Measurements from ENCODE around the gene USP3. TPM values are rescaled to one million over a fixed set of nuclear protein-coding genes. Genes with fewer than 3 reads are reported as not detected.

The USP3 gene
- total and polyA plus RNA-seq, 9 of the 15 experiments (the other 6 are each of a cell fraction or from before 2014, with no cell fraction given), result 17.3 to 54.3 (median 34.8) TPM

DNA sequence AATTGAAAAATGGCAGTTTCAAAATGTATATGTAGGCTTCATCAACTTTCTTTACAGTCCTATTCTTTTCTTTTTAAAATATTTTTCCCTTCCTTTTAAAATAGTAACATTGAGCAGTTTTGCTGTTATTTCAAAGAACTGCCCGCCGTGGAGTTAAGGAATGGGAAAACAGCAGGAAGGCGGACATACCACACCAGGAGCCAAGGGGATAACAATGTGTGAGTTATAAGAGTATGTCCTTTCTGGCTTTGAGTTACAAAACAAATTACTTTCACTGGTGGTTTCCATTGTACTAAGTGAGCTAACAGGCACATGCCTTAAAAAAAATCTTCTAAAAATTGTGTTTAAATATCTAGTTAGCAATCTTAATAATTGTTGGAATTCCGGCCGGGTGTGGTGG lies 55.4 kb downstream of the USP3 start (continued):
- TF ChIP-seq JUND (IDR thresholded peaks at IDR 0.05; ENCODE audit: borderline replicate concordance, low read depth, low read length) (no peak), JUND (tag; IDR thresholded peaks at IDR 0.05; ENCODE audit: borderline replicate concordance, low read depth, low read length) (no peak), EP400 (IDR thresholded peaks at IDR 0.05) (no peak), SRSF1 (IDR thresholded peaks at IDR 0.05; ENCODE audit: low read depth, low read length) (no peak), CCAR2 (IDR thresholded peaks at IDR 0.05; ENCODE audit: low read depth, low read length) (no peak), ZZZ3 (IDR thresholded peaks at IDR 0.05) (no peak), RFX5 (IDR thresholded peaks at IDR 0.05; ENCODE audit: low read depth, low read length) (no peak), XRCC4 (IDR thresholded peaks at IDR 0.05; ENCODE audit: extremely low read depth, insufficient read depth, insufficient read length) (no peak)
- TF ChIP-seq, protein P1, sequence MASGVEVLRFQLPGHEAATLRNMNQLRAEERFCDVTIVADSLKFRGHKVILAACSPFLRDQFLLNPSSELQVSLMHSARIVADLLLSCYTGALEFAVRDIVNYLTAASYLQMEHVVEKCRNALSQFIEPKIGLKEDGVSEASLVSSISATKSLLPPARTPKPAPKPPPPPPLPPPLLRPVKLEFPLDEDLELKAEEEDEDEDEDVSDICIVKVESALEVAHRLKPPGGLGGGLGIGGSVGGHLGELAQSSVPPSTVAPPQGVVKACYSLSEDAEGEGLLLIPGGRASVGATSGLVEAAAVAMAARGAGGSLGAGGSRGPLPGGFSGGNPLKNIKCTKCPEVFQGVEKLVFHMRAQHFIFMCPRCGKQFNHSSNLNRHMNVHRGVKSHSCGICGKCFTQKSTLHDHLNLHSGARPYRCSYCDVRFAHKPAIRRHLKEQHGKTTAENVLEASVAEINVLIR (CRISPR knock-in tag; IDR thresholded peaks at IDR 0.05), result no peak
- TF ChIP-seq, protein P2, sequence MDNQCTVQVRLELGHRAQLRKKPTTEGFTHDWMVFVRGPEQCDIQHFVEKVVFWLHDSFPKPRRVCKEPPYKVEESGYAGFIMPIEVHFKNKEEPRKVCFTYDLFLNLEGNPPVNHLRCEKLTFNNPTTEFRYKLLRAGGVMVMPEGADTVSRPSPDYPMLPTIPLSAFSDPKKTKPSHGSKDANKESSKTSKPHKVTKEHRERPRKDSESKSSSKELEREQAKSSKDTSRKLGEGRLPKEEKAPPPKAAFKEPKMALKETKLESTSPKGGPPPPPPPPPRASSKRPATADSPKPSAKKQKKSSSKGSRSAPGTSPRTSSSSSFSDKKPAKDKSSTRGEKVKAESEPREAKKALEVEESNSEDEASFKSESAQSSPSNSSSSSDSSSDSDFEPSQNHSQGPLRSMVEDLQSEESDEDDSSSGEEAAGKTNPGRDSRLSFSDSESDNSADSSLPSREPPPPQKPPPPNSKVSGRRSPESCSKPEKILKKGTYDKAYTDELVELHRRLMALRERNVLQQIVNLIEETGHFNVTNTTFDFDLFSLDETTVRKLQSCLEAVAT (IDR thresholded peaks at IDR 0.05), result no peak
- TF ChIP-seq, protein P3, sequence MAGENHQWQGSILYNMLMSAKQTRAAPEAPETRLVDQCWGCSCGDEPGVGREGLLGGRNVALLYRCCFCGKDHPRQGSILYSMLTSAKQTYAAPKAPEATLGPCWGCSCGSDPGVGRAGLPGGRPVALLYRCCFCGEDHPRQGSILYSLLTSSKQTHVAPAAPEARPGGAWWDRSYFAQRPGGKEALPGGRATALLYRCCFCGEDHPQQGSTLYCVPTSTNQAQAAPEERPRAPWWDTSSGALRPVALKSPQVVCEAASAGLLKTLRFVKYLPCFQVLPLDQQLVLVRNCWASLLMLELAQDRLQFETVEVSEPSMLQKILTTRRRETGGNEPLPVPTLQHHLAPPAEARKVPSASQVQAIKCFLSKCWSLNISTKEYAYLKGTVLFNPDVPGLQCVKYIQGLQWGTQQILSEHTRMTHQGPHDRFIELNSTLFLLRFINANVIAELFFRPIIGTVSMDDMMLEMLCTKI (IDR thresholded peaks at IDR 0.05; ENCODE audit: partially characterized antibody), result no peak

Measured in K562 (cell line).